GM12875 (cell line): ENCODE results near the gene SDR42E2.
"Not testable (repeated sequence)": the region's sequence is repeated elsewhere in the genome, so short reads cannot be mapped to it uniquely, and the experiment has no call there.

ENCODE experiments used
- H3K4me3 ChIP-seq: one replicate; pipeline ENCODE4 v1.5.1; 2011; ENCODE audit warnings: low read depth, low read length, control low read depth
- TF ChIP-seq, protein P1 (sequence below): IDR thresholded peaks from 2 replicates; pipeline ENCODE4 v1.5.1; 2011; ENCODE audit warnings: low read depth, mild to moderate bottlenecking, control low read depth, inconsistent platforms, low read length, moderate library complexity, borderline replicate concordance; ENCODE audit not compliant: insufficient read depth

Gene SDR42E2

DNA sequence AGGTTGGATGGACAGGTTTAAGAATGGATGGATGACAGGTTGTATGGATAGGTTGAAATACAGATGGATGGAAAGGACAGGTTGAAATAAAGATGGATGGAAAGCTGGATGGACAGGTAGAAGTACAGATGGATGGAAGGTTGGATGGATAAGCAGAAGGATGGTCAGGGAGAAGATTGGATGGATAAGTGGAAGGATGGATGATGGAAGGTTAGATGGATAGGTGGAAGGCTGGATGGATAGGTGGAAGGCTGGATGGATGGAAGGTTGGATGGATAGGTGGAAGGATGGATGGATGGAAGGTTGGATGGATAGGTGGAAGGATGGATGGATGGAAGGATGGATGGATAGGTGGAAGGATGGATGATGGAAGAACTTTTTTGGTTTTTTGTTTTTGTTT is 905 bp upstream of the SDR42E2 start:
- TF ChIP-seq, protein P1, sequence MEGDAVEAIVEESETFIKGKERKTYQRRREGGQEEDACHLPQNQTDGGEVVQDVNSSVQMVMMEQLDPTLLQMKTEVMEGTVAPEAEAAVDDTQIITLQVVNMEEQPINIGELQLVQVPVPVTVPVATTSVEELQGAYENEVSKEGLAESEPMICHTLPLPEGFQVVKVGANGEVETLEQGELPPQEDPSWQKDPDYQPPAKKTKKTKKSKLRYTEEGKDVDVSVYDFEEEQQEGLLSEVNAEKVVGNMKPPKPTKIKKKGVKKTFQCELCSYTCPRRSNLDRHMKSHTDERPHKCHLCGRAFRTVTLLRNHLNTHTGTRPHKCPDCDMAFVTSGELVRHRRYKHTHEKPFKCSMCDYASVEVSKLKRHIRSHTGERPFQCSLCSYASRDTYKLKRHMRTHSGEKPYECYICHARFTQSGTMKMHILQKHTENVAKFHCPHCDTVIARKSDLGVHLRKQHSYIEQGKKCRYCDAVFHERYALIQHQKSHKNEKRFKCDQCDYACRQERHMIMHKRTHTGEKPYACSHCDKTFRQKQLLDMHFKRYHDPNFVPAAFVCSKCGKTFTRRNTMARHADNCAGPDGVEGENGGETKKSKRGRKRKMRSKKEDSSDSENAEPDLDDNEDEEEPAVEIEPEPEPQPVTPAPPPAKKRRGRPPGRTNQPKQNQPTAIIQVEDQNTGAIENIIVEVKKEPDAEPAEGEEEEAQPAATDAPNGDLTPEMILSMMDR: no peak
- no peak overlapping the region for H3K4me3 ChIP-seq

- TF ChIP-seq, protein P1: no peak
- H3K4me3 ChIP-seq: no peak overlapping the region
Measured at GRCh38 chr16:22162656-22163009, 327 bp downstream of the SDR42E2 start.

DNA sequence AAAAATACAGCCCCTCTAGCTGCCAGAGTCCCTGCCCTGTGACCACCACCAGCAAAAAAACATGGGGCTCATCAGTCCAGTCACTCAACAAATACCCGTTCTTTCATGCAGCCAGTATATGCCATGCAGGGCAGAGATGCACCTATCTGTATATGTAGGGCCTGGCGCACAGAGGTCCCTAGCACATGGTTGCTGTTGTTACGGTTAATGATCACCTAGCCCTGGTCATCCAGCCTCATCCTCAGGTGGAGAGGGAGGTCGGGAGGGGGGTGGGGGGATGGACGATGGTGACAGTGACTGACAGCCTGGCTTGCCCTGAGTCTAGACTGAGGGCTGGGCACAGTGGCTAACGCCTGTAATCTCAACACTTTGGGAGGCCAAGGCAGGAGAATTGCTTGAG is 1.5 kb downstream of the SDR42E2 start:
- TF ChIP-seq, protein P1: no peak
- no peak overlapping the region for H3K4me3 ChIP-seq

DNA sequence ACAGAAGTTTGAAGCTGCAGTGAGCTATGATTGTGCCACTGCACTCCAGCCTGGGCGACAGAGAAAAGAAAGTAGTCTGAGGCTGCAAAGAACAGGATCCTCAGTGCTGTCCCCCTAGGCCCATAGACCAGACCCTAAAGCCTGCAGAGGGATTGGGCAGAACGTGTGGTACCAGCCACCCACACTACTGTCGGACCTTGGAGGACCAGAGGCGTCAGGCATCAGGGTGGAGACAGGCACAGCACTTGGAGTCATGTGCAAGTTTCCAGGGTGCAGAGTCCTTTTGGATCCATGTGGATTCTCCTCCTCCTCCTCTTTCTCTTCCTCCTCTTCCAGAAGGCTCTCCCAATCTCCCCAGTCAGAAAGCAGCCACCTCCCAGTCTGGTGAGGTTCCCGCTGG is 2.2 kb downstream of the SDR42E2 start:
- no peak overlapping the region for H3K4me3 ChIP-seq

DNA sequence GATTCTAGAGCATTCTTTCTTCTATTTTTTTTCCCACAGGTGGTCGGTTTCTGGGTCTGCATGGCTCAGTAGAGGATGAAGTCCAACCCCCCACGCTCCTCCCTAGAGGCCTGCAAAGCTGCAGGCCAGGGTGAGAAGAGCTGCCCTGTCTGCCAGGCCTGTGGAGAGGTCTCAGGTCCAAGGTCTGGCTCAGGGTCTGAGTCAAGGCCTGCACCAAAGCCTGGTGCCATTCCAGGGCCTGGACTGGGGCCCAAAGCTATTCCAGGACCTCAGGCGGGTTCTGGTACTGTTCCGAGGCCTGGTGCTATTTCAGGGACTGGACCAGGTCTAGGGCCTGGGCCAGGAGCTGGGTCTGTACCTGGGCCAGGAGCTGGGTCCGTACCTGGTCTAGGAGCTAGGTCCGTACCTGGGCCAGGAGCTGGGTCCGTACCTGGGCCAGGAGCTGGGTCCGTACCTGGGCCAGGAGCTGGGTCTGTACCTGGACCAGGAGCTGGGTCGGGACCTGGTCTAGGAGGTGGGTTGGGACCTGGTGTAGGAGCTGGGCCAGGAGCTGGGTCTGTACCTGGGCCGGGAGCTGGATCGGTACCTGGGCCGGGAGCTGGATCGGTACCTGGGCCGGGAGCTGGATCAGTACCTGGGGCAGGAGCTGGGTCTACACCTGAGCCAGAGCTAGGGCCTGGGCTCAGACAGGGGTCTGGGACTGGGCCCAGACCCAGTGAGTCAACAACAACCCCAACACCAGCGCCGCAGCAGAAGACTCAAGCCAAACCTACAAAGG is 3.4 kb downstream of the SDR42E2 start:
- TF ChIP-seq, protein P1: no peak
- no peak overlapping the region for H3K4me3 ChIP-seq

More for the DNA sequence above, 2.2 kb downstream of the SDR42E2 start:
- TF ChIP-seq, protein P1: no peak

DNA sequence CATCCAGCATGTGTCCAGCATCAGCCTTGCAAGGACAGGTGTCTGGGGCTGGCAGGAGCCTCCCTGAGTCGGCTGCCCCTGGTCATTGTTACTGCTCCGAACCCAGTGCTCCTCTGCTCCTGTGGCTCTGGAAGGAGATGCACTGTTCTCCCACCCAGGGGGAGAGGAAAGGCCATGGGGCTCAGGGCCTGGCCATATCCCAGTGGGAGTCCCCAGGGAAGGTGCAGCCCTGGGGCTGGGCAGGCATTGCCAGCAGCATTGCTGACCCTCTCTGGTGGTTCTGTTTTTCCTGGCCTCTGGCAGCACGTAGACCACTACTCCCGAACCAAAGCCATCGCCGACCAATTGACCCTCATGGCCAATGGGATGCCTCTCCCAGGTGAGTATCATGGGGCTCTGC is 9.6 kb downstream of the SDR42E2 start:
- TF ChIP-seq, protein P1: no peak
- H3K4me3 ChIP-seq: no peak overlapping the region

DNA sequence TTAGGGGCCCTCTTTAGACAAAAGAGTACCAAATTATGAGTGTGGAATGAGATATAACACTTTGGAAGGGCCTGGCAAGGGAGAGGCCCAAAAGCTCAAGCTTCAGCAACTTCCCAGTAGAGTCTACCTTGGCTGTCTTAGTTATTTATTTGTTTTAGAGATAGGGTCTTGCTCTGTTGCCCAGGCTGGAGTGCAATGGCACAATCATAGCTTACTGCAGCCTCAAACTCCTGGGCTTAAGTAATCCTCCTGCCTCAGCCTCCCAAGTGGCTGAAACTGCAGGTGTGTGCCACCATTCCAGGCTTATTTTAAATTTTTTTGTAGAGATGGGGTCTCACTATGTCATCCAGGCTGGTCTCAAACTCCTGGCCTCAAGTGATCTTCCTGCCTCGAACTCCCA is 10.3 kb downstream of the SDR42E2 start:
- not testable (repeated sequence) for H3K4me3 ChIP-seq
